GM19023 (cell line): ENCODE measurements around the gene CARMIL1.
"Not testable (repeated sequence)": the region's sequence is repeated elsewhere in the genome, so short reads cannot be mapped to it uniquely, and the experiment has no call there.

ENCODE experiments used
- ATAC-seq: cut with Tn5 transposase; IDR thresholded peaks from one replicate; pipeline ENCODE4 v1.9.1; 2021; ENCODE audit warnings: mild to moderate bottlenecking, moderate library complexity; ENCODE audit not compliant: unreplicated experiment

Gene CARMIL1

GRCh38 chr6:25275436-25275835 lies 3.7 kb upstream of the CARMIL1 start:
- ATAC-seq = no peak

GRCh38 chr6:25277386-25277785 lies 1.8 kb upstream of the CARMIL1 start:
- ATAC-seq = no peak

DNA sequence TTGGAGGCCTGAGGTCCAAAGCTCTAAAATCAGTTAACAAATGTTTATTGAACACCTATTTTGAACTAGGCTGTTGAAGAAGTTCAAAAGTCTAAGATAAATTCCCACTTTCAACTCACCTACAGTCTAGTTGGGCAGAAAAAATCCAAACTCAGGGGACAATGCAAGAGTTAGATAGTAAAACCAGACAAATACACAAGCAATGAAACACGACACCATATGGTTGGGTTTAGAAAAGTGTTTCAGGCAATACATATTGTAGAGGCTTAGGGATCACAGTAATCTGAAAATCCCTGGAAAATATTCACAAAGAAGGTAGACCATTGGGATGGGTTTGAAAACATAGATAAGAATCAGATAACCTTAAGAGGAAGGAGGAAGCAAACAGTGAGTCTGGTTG lies 1.3 kb upstream of the CARMIL1 start:
- no peak for ATAC-seq

- ATAC-seq = peak; percentile 22
These were observed 787 bp upstream of the CARMIL1 start for GRCh38 chr6:25278261-25278913.

- ATAC-seq = no peak
These were observed 672 bp downstream of the CARMIL1 start for GRCh38 chr6:25279748-25280343.

GRCh38 chr6:25280344-25281074 lies 1.3 kb downstream of the CARMIL1 start:
- no peak for ATAC-seq

GRCh38 chr6:25286891-25287290 lies 7.7 kb downstream of the CARMIL1 start:
- ATAC-seq = no peak

DNA sequence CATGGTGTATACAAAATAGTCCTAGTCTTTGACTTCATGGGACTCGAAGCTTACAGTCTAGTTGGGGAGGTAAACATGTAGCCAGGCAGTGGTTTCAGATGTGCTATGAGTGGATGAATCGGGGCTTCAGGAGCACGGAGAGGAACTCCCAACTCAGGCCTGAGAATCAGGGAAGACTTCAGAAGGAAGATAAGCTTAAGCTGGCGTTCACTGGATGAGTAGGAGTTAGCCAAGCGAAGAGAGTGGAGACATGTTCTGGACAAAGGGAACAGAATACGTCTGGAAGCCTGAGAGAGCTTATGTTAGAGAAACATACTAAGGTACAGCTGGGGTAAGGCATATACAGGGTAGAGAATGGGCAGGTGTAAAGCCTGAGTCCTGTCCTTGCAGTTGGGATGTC lies 8.8 kb downstream of the CARMIL1 start:
- ATAC-seq = no peak

GRCh38 chr6:25288518-25288917 lies 9.3 kb downstream of the CARMIL1 start:
- ATAC-seq = no peak

- no peak for ATAC-seq
These were observed 11.3 kb downstream of the CARMIL1 start for GRCh38 chr6:25290306-25291060.

DNA sequence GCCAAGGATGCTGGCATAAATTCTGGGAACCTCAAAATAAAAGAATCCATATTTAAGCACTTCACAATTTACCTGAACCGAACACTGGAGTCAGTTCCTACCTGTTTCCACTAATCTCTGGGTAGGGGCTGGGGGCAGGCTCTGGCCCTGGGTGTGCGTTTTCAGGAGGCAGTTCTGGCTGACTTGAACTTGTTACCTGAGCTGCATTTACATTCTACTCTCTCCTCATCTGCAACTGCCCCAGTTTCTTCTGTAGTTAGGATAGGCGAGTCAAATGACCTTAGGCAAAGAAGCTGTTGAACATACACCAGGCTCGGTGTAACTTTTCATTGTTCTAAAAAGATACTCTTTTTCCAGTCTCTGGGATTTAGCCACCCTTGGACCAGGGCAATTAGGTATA lies 13.2 kb downstream of the CARMIL1 start:
- no peak for ATAC-seq

GRCh38 chr6:25295651-25296050 lies 16.5 kb downstream of the CARMIL1 start:
- no peak for ATAC-seq

DNA sequence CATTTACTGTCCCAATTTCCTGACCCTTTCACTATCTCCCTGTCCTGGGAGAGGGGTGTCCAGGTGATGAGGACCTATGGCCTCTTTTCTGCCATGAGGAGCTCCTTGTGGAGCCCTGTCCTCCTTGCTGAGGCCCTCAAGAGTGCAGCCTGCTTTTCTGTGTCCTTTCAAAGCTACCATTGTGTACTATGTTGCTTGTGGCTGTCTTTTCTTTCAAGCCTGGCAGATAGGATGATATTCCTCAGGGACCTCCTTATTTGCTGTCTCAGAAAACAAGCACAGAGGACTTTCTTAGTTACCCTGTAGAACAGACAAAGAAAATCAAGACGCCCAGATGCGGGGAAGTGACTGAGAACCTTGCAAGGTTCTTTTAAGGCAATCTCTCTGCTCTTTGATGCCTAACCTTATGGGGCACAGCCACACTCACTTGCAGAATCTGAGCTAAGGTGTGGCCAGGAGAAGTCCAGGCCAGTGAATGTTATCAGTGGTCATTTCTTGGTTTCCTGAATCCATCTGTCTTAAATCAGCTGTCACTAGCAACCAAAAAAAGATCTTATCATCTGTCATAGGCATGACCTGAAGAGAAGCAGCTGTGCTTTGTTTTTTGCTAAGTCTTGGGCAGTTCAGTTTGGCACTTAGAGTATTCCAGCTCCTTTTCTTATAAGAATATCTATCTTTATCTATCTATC lies 17.2 kb downstream of the CARMIL1 start:
- ATAC-seq = no peak

- ATAC-seq = no peak
These were observed 17.9 kb downstream of the CARMIL1 start for GRCh38 chr6:25297039-25297441.

DNA sequence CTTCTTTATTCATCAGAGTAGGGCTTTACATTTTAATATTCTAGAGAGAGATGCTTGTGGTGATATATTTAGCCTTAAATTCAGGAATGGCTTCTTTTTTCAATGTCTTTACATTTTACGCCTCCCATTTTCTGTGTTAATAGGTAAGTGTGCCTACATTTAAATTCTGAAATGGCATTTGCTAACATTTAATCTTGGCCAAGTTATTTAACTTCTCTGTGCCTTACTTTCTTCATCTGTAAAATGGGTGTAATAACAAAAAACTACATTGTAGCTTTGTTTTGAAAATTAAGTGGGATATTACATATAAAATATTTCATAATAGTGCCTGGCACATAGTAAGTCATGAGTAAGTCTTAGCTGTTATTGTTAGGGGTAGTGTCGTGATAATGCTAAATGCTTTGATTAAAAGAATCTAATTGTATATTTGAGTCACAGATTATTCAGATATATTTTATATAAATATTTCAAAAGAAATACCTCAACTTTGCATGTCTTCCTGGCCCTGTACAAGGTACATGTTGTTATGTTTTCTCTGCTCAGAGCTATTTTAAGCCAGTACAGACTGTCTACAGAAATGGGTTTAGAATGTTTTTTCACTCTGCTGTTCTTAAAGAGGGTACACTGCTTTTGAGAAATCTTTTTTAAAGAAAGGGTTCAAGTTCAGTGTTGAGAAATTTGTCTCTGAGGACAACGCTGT lies 18.8 kb downstream of the CARMIL1 start:
- ATAC-seq = no peak

- not testable (repeated sequence) for ATAC-seq
These were observed 19.3 kb downstream of the CARMIL1 start for GRCh38 chr6:25298523-25298865.

GRCh38 chr6:25301362-25301761 lies 22.2 kb downstream of the CARMIL1 start:
- ATAC-seq = no peak

DNA sequence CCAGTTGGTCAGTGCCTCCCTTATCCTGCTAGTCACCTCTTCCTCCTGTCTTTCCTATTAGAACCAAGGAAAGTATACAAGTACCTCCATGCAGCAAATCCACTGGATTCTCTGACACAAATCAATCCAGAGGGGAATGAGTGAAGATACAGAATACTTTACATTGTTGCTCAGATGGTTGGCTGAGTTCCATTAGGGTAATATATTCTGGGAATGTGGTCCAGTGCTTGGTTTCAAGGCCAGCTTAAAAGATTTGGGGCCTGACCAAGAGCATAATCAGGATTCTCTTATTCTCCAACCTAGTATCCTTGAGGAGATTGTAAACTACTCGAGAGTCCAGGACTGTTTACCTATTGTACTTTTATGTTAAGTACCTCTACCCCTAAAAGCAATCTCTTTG lies 23.0 kb downstream of the CARMIL1 start:
- no peak for ATAC-seq

- ATAC-seq = no peak
These were observed 23.5 kb downstream of the CARMIL1 start for GRCh38 chr6:25302677-25303128.

- ATAC-seq = no peak
These were observed 24.1 kb downstream of the CARMIL1 start for GRCh38 chr6:25303254-25303653.
